Spleen (tissue), 7 donors: ENCODE measurements around the gene ACTR1B.

ENCODE experiments used
- POLR2A ChIP-seq, 3 donors: fragments of 450-650 bp; IDR thresholded peaks; one replicate each; pipeline ENCODE4 v1.5.1; 2017; ENCODE audit warnings: antibody characterized with exemption in 3 of 3, mild to moderate bottlenecking in 1 of 3
- POLR2AphosphoS5 ChIP-seq, 3 donors: sonication (generic); formaldehyde crosslinking; IDR thresholded peaks; one replicate each; pipeline ENCODE4 v1.5.1; 2017; ENCODE audit warnings: antibody characterized with exemption in 3 of 3
- TF ChIP-seq, protein P1 (sequence below), 11 experiments: fragments of 200-600 bp in 7 of 11; fragments of 450-650 bp in 4 of 11; sonication (generic) in 4 of 11; IDR thresholded peaks in 8 of 11; conservative IDR thresholded peaks in 3 of 11; 1 replicate in 7 of 11; 2 replicates in 4 of 11; pipeline versions ENCODE4 v1.4.0 to v1.8.0; 2016 to 2021; ENCODE audit warnings: antibody characterized with exemption in 11 of 11, inconsistent platforms in 4 of 11, mild to moderate bottlenecking in 1 of 11
- donor health status: DM: no; HTN: no; CAD: no; lungs with moderate emphysema.
- donor health status: DM: no; HTN: no; CAD: no.
- donor health status: DM: no; HTN: no; CAD: no.

DNA sequence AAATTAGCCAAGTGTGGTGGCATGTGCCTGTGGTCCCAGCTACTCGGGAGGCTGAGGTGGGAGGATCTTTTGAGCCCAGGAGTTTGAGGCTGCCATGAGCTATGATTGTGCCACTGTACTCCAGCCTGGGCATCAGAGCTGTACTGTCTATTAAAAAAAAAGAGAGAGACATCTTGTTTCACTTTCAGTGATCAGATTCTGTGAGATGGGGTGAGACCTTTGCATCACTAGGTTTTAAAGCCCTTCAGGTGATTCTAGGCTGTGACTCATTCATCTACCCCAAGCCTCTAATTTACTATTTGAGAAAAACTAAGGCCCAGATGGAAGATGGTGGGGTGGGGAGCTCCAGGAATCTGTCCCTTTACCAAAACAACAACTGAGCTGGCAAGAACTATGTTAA, 12.8 kb upstream of the ACTR1B start:
- TF ChIP-seq POLR2A (IDR thresholded peaks at IDR 0.05) (no peak), POLR2AphosphoS5 (IDR thresholded peaks at IDR 0.05) (no peak)
- TF ChIP-seq, protein P1, sequence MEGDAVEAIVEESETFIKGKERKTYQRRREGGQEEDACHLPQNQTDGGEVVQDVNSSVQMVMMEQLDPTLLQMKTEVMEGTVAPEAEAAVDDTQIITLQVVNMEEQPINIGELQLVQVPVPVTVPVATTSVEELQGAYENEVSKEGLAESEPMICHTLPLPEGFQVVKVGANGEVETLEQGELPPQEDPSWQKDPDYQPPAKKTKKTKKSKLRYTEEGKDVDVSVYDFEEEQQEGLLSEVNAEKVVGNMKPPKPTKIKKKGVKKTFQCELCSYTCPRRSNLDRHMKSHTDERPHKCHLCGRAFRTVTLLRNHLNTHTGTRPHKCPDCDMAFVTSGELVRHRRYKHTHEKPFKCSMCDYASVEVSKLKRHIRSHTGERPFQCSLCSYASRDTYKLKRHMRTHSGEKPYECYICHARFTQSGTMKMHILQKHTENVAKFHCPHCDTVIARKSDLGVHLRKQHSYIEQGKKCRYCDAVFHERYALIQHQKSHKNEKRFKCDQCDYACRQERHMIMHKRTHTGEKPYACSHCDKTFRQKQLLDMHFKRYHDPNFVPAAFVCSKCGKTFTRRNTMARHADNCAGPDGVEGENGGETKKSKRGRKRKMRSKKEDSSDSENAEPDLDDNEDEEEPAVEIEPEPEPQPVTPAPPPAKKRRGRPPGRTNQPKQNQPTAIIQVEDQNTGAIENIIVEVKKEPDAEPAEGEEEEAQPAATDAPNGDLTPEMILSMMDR (IDR thresholded peaks at IDR 0.05 in 8 of 11, conservative IDR thresholded peaks at IDR 0.05 in 3 of 11), result no peak
